H1 (cell line): Measurements from ENCODE around the gene TMEM235. TPM values are rescaled to one million over a fixed set of nuclear protein-coding genes. Genes with fewer than 3 reads are reported as not detected.
"Not testable (repeated sequence)": the region's sequence is repeated elsewhere in the genome, so short reads cannot be mapped to it uniquely, and the experiment has no call there.

Experiments
- CTCF ChIA-PET: fragments of 300-600 bp; sonication (Branson Sonifier 250); formaldehyde crosslinking; loops from one replicate; lab custom pipeline; 2021; ENCODE audit not compliant: partially characterized antibody; lab: Charles Lee
- POLR2A ChIA-PET: fragments of 300-600 bp; sonication (Branson Sonifier 250); formaldehyde crosslinking; loops from one replicate; lab custom pipeline; 2021; ENCODE audit warnings: inconsistent platforms; ENCODE audit not compliant: partially characterized antibody; lab: Charles Lee
- DNase-seq, 2 experiments: peaks; one replicate each; pipeline versions ENCODE4 v3.0.0 to v3.0.0-alpha.2; 2010 to 2022; ENCODE audit warnings: low spot score in 2 of 2, low read depth in 1 of 2, mixed read lengths in 1 of 2
- FAIRE-seq: peaks from 2 replicates; lab custom pipeline; 2011; peaks lifted over from hg19 to GRCh38; lab: Jason Lieb, UNC
- H2AFZ ChIP-seq: 2 replicates; pipeline ENCODE4 v1.8.1; 2012; ENCODE audit warnings: low read length, inconsistent platforms
- H2AK5ac ChIP-seq: 2 replicates; pipeline ENCODE4 v1.6.1; 2013; ENCODE audit warnings: low read depth, low read length
- H2BK120ac ChIP-seq: replicated peaks from 2 replicates; pipeline ENCODE3; 2013; ENCODE audit warnings: low read depth, low read length, inconsistent platforms
- H2BK12ac ChIP-seq: 2 replicates; pipeline ENCODE4 v1.6.1; 2013; ENCODE audit warnings: low read depth, low read length
- H2BK15ac ChIP-seq: 2 replicates; pipeline ENCODE4 v1.6.1; 2013; ENCODE audit warnings: low read length
- H2BK20ac ChIP-seq: 2 replicates; pipeline ENCODE4 v1.6.1; 2013; ENCODE audit warnings: low read length
- H2BK5ac ChIP-seq: 2 replicates; pipeline ENCODE4 v1.6.1; 2013; ENCODE audit warnings: low read depth, low read length
- H3K14ac ChIP-seq: 2 replicates; pipeline ENCODE4 v1.6.1; 2013; ENCODE audit warnings: inconsistent platforms; ENCODE audit not compliant: insufficient read length
- H3K18ac ChIP-seq: 2 replicates; pipeline ENCODE4 v1.6.1; 2013; ENCODE audit warnings: low read length; ENCODE audit errors: extremely low read depth
- H3K23ac ChIP-seq: 2 replicates; pipeline ENCODE4 v1.6.1; 2013; ENCODE audit warnings: inconsistent platforms; ENCODE audit not compliant: insufficient read length
- H3K23me2 ChIP-seq: 2 replicates; pipeline ENCODE4 v1.6.1; 2013; ENCODE audit warnings: low read depth, low read length
- H3K27ac ChIP-seq: 2 replicates; pipeline ENCODE4 v1.6.1; 2011; ENCODE audit warnings: low read depth, low read length, inconsistent platforms
- H3K27me3 ChIP-seq, 4 experiments: replicated peaks in 1 of 4; 1 replicate in 1 of 4; 2 replicates in 3 of 4; pipeline versions ENCODE4 v1.6.1 to v1.8.1; 2011 to 2013; ENCODE audit warnings: low read length in 3 of 4, mild to moderate bottlenecking in 3 of 4, inconsistent platforms in 2 of 4, mixed read lengths in 2 of 4, moderate library complexity in 1 of 4; ENCODE audit not compliant: control insufficient read depth in 3 of 4, insufficient read depth in 3 of 4; ENCODE audit errors: extremely low read depth in 1 of 4
- H3K36me3 ChIP-seq, 4 experiments: 2 replicates each; pipeline versions ENCODE4 v1.6.1 to v1.8.1; 2011 to 2013; ENCODE audit warnings: mild to moderate bottlenecking in 4 of 4, low read length in 3 of 4, moderate library complexity in 2 of 4, control low read depth in 1 of 4, inconsistent platforms in 1 of 4; ENCODE audit not compliant: insufficient read depth in 4 of 4, control insufficient read depth in 2 of 4
- H3K4ac ChIP-seq: replicated peaks from 2 replicates; pipeline ENCODE3; 2013; ENCODE audit warnings: low read length, low read depth, mixed read lengths, inconsistent platforms; ENCODE audit not compliant: insufficient read length
- H3K4me1 ChIP-seq, 4 experiments: replicated peaks in 1 of 4; 1 replicate in 1 of 4; 2 replicates in 3 of 4; pipeline versions ENCODE4 v1.6.1 to v1.8.1; 2011 to 2013; ENCODE audit warnings: low read length in 3 of 4, inconsistent platforms in 2 of 4, mixed read lengths in 1 of 4; ENCODE audit not compliant: insufficient read depth in 4 of 4, control insufficient read depth in 3 of 4
- H3K4me2 ChIP-seq, 2 experiments: 2 replicates each; pipeline versions ENCODE4 v1.6.1 to v1.8.1; 2011 to 2013; ENCODE audit warnings: low read depth in 2 of 2, low read length in 2 of 2, control low read depth in 1 of 2, inconsistent platforms in 1 of 2, mild to moderate bottlenecking in 1 of 2; ENCODE audit not compliant: insufficient read depth in 1 of 2
- H3K4me3 ChIP-seq, 4 experiments: fragments of 200-600, 300-600 bp in 1 of 4; sonication (generic), shearing (Covaris generic), sonication (Bioruptor Twin) in 1 of 4; 2 replicates each; pipeline versions ENCODE4 v1.5.1 to v1.8.1; 2011 to 2016; ENCODE audit warnings: low read length in 4 of 4, low read depth in 3 of 4, control low read depth in 2 of 4, inconsistent platforms in 2 of 4, mild to moderate bottlenecking in 2 of 4, mixed read lengths in 1 of 4, moderate library complexity in 1 of 4; ENCODE audit not compliant: insufficient read depth in 2 of 4; ENCODE audit errors: extremely low read depth in 1 of 4
- H3K56ac ChIP-seq: replicated peaks from 2 replicates; pipeline ENCODE3; 2013; ENCODE audit warnings: low read depth, mild to moderate bottlenecking, mixed read lengths, low read length, inconsistent platforms; ENCODE audit not compliant: insufficient read length
- H3K79me1 ChIP-seq: 2 replicates; pipeline ENCODE4 v1.6.1; 2013; ENCODE audit warnings: low read depth, low read length, control low read depth
- H3K79me2 ChIP-seq, 2 experiments: 2 replicates each; pipeline versions ENCODE4 v1.6.1 to v1.8.1; 2012 to 2013; ENCODE audit warnings: low read length in 2 of 2, mild to moderate bottlenecking in 2 of 2, inconsistent platforms in 1 of 2; ENCODE audit not compliant: insufficient read depth in 2 of 2, control insufficient read depth in 1 of 2
- H3K9ac ChIP-seq, 4 experiments: replicated peaks in 1 of 4; 1 replicate in 1 of 4; 2 replicates in 3 of 4; pipeline versions ENCODE4 v1.6.1 to v1.8.1; 2011 to 2013; ENCODE audit warnings: low read depth in 3 of 4, low read length in 3 of 4, control low read depth in 2 of 4, mild to moderate bottlenecking in 2 of 4, moderate library complexity in 2 of 4, inconsistent platforms in 1 of 4; ENCODE audit errors: extremely low read depth in 1 of 4
- H3K9me3 ChIP-seq, 2 experiments: 2 replicates each; pipeline versions ENCODE4 v1.6.1 to v1.8.1; 2012 to 2013; ENCODE audit warnings: mild to moderate bottlenecking in 2 of 2, moderate library complexity in 2 of 2, control low read depth in 1 of 2, inconsistent platforms in 1 of 2, low read depth in 1 of 2, low read length in 1 of 2, mixed read lengths in 1 of 2; ENCODE audit not compliant: insufficient read depth in 2 of 2
- H4K20me1 ChIP-seq, 2 experiments: replicated peaks in 1 of 2; 2 replicates each; pipeline versions ENCODE3 to v1.8.1; 2011 to 2013; ENCODE audit warnings: inconsistent platforms in 2 of 2, low read length in 2 of 2, mild to moderate bottlenecking in 1 of 2; ENCODE audit not compliant: insufficient read depth in 2 of 2, control insufficient read depth in 1 of 2
- H4K5ac ChIP-seq: 2 replicates; pipeline ENCODE4 v1.6.1; 2013; ENCODE audit warnings: low read length, low read depth, mixed read lengths, inconsistent platforms; ENCODE audit not compliant: insufficient read length
- H4K8ac ChIP-seq: 2 replicates; pipeline ENCODE4 v1.8.0; 2013; ENCODE audit warnings: mild to moderate bottlenecking, moderate library complexity, low read length, inconsistent platforms; ENCODE audit not compliant: insufficient read depth; ENCODE audit errors: extremely low read depth
- H4K91ac ChIP-seq: replicated peaks from 2 replicates; pipeline ENCODE3; 2013; ENCODE audit warnings: low read length, mixed read lengths, inconsistent platforms; ENCODE audit not compliant: insufficient read length
- WGBS, 2 experiments: shearing (Covaris generic) in 1 of 2; methylation state at CpG; one replicate each; pipeline versions ENCODE4 v1.1.6 to v1.1.7; 2013 to 2015; ENCODE audit warnings: low lambda C conversion rate in 2 of 2, mixed read lengths in 2 of 2, inconsistent platforms in 1 of 2, low coverage in 1 of 2, missing lambda C conversion rate in 1 of 2; ENCODE audit not compliant: insufficient replicate concordance in 2 of 2, insufficient coverage in 1 of 2, insufficient read length in 1 of 2; ENCODE audit errors: extremely low coverage in 1 of 2, missing lambda C conversion rate in 1 of 2; 5-methylcytosine and 5-hydroxymethylcytosine counted together
- polyA plus RNA-seq, 7 experiments: library from polyadenylated mRNA; depleted of rRNA in 3 of 7; stranded (reverse) in 5 of 7; unstranded in 2 of 7; fragments of >200 nt in 5 of 7; fragments of 200-250 nt in 2 of 7; gene quantifications; 1 replicate in 5 of 7; 2 replicates in 1 of 7; 4 replicates in 1 of 7; pipeline versions ENCODE4 v1.2.1 to v1.2.3, GENCODE V29; 2011 to 2013; ENCODE audit warnings: missing spikeins in 2 of 7, mixed read lengths in 2 of 7
- total RNA-seq: library from RNA; stranded (reverse); fragmentation: NEBNext Ultra II Directional; extraction: Animal tissue kit (Norgen Biotek cat#: 25700); gene quantifications from 2 replicates; pipeline ENCODE4 v1.2.1, GENCODE V29; 2021

Gene TMEM235
- total and polyA plus RNA-seq, 2 of the 8 experiments (the other 6 are each of a cell fraction or from before 2014, with no cell fraction given): 0.05 to 0.15 TPM

DNA sequence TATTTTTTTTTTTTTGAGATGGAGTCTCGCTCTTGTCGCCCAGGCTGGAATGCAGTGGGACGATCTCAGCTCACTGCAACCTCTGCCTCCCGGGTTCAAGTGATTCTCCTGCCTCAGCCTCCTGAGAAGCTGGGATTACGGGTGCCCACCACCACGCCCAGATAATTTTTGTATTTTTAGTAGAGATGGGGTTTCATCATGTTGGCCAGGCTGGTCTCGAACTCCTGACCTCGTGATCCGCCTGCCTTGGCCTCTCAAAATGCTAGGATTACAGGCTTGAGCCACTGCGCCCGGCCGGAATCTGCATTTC lies 22.2 kb downstream of the TMEM235 start:
- CTCF ChIA-PET: interaction anchor here (4.9 kb wide), 1 partner anchor 26 kb away, joined by 28 read pairs; no protein-coding TSS in a partner anchor
- H3K23me2 ChIP-seq, H3K79me2 ChIP-seq, H3K9me3 ChIP-seq, H2BK20ac ChIP-seq, H3K56ac ChIP-seq, H2AK5ac ChIP-seq, H3K36me3 ChIP-seq, FAIRE-seq, H2BK120ac ChIP-seq, H3K27me3 ChIP-seq, H3K14ac ChIP-seq, H2BK15ac ChIP-seq, H3K18ac ChIP-seq, H3K4ac ChIP-seq, H4K20me1 ChIP-seq, H3K27ac ChIP-seq, H3K79me1 ChIP-seq, H2AFZ ChIP-seq, DNase-seq, H3K23ac ChIP-seq, POLR2A ChIA-PET: not testable (repeated sequence)
- H3K9ac ChIP-seq: peak overlapping the region in 1 of 4 experiments; percentile 88; a peak in 2 of 7 replicates
- peak overlapping the region; percentile 94; the same call in 1 of the 2 replicates for H4K8ac ChIP-seq
- H2BK5ac ChIP-seq: 0 out of 2 replicates have a peak overlapping the region, but pooled peaks have one; percentile 91
- peak overlapping the region; percentile 61 to 83 for H3K4me2 ChIP-seq
- 0 out of 2 replicates have a peak overlapping the region, but pooled peaks have one; percentile 12 for H2BK12ac ChIP-seq
- peak overlapping the region; percentile 98 for H4K91ac ChIP-seq
- H4K5ac ChIP-seq: peak overlapping the region; percentile 90
- peaks cover 0 to 39% (median 29%) of the 10 kb centered on the region in 4 experiments; a peak in 6 of 7 replicates for H3K4me1 ChIP-seq
- H3K4me3 ChIP-seq: peak overlapping the region; percentile 62 to 72 (median 66)
- WGBS, 2 experiments: 80% methylated on average over 12 of the region's 12 CpGs; no CpG with 5 or more reads in 1 of the 2 experiments
